WTC11 (cell line): ENCODE results near the gene ARL6. TPM values are rescaled to one million over a fixed set of nuclear protein-coding genes. Genes with fewer than 3 reads are reported as not detected.

Experiments used
- ATAC-seq: fragments of 200-7000 bp; cut with Tn5 transposase; 2 replicates; pipeline ENCODE4 v1.10.0; 2021; ENCODE audit warnings: mild to moderate bottlenecking, moderate library complexity
- CTCF ChIA-PET: fragments of 300-600 bp; sonication (Branson Sonifier 250); formaldehyde crosslinking; loops from one replicate; lab custom pipeline; 2021; ENCODE audit warnings: antibody characterized with exemption; lab: Charles Lee
- POLR2A ChIA-PET: fragments of 350-600 bp; sonication (Branson Sonifier 250); formaldehyde crosslinking; loops from one replicate; lab custom pipeline; 2021; ENCODE audit warnings: antibody characterized with exemption; lab: Charles Lee
- DNase-seq: peaks from one replicate; pipeline ENCODE4 v3.0.0; 2021; ENCODE audit warnings: low spot score
- H3K27ac Mint-ChIP-seq: 2 replicates; pipeline ENCODE4 v1.8.0; 2021; ENCODE audit warnings: mixed read lengths
- H3K27me3 Mint-ChIP-seq: 2 replicates; pipeline ENCODE4 v1.8.0; 2021; ENCODE audit warnings: low read depth, mild to moderate bottlenecking, moderate library complexity, mixed read lengths
- H3K36me3 Mint-ChIP-seq: 2 replicates; pipeline ENCODE4 v1.8.0; 2021; ENCODE audit warnings: mixed read lengths
- H3K4me1 Mint-ChIP-seq: 2 replicates; pipeline ENCODE4 v1.8.0; 2022; ENCODE audit warnings: mixed read lengths
- H3K4me3 Mint-ChIP-seq: 2 replicates; pipeline ENCODE4 v1.8.0; 2021; ENCODE audit warnings: mild to moderate bottlenecking, moderate library complexity, mixed read lengths
- H3K9me3 Mint-ChIP-seq: 2 replicates; pipeline ENCODE4 v1.8.0; 2021; ENCODE audit warnings: mixed read lengths
- EMX1 ChIP-seq: fragments of 250-450 bp; sonication (Bioruptor Pico); IDR thresholded peaks from 2 replicates; pipeline ENCODE4 v1.8.0; 2021; ENCODE audit warnings: mild to moderate bottlenecking
- ETV6 ChIP-seq: sonication (generic); formaldehyde crosslinking; IDR thresholded peaks from 2 replicates; pipeline ENCODE4 v1.8.1; 2022; ENCODE audit warnings: mild to moderate bottlenecking, missing genetic modification reagents
- FOXK1 ChIP-seq: sonication (generic); formaldehyde crosslinking; IDR thresholded peaks from 2 replicates; pipeline ENCODE4 v1.8.0; 2022; ENCODE audit warnings: mild to moderate bottlenecking, moderate library complexity, missing genetic modification reagents
- HMGA2 ChIP-seq: fragments of 250-450 bp; sonication (Bioruptor Pico); IDR thresholded peaks from 2 replicates; pipeline ENCODE4 v1.4.0; 2021; ENCODE audit warnings: mild to moderate bottlenecking, moderate library complexity
- JAZF1 ChIP-seq: fragments of 250-450 bp; sonication (Bioruptor Pico); IDR thresholded peaks from 2 replicates; pipeline ENCODE4 v1.9.0; 2021; ENCODE audit warnings: moderate library complexity, mild to moderate bottlenecking, inconsistent platforms
- JUN ChIP-seq: sonication (generic); formaldehyde crosslinking; IDR thresholded peaks from 2 replicates; pipeline ENCODE4 v1.8.0; 2023; ENCODE audit warnings: mild to moderate bottlenecking, missing genetic modification reagents
- MYBL2 ChIP-seq: sonication (generic); formaldehyde crosslinking; IDR thresholded peaks from 2 replicates; pipeline ENCODE4 v1.8.1; 2023; ENCODE audit warnings: mild to moderate bottlenecking, moderate library complexity, missing genetic modification reagents
- NFE2L1 ChIP-seq: sonication (generic); formaldehyde crosslinking; IDR thresholded peaks from 2 replicates; pipeline ENCODE4 v1.8.1; 2023; ENCODE audit warnings: missing genetic modification reagents
- NFYB ChIP-seq: sonication (generic); formaldehyde crosslinking; conservative IDR thresholded peaks from 2 replicates; pipeline ENCODE4 v1.8.0; 2022; ENCODE audit warnings: low read depth, missing genetic modification reagents
- SMAD3 ChIP-seq: sonication (generic); formaldehyde crosslinking; IDR thresholded peaks from 2 replicates; pipeline ENCODE4 v1.8.0; 2022; ENCODE audit warnings: missing genetic modification reagents, mild to moderate bottlenecking, borderline replicate concordance
- SMAD4 ChIP-seq: sonication (generic); formaldehyde crosslinking; IDR thresholded peaks from 2 replicates; pipeline ENCODE4 v1.8.0; 2022; ENCODE audit warnings: mild to moderate bottlenecking, missing genetic modification reagents
- TCF7 ChIP-seq: sonication (generic); formaldehyde crosslinking; IDR thresholded peaks from 2 replicates; pipeline ENCODE4 v1.8.0; 2022; ENCODE audit warnings: mild to moderate bottlenecking, low read depth, missing genetic modification reagents, moderate library complexity
- ZNF396 ChIP-seq: fragments of 250-450 bp; sonication (Bioruptor Pico); IDR thresholded peaks from 2 replicates; pipeline ENCODE4 v1.8.0; 2021; ENCODE audit warnings: mild to moderate bottlenecking, moderate library complexity, borderline replicate concordance
- total RNA-seq: library from RNA; stranded (reverse); gene quantifications from 3 replicates; pipeline ENCODE4 v1.2.3, GENCODE V29; 2021
- TF ChIP-seq, protein P1 (sequence below): sonication (generic); formaldehyde crosslinking; IDR thresholded peaks from 2 replicates; pipeline ENCODE4 v1.8.0; 2022; ENCODE audit warnings: mild to moderate bottlenecking, missing genetic modification reagents
- TF ChIP-seq, protein P2 (sequence below): fragments of 250-450 bp; sonication (Bioruptor Pico); IDR thresholded peaks from 2 replicates; pipeline ENCODE4 v1.9.0; 2021; ENCODE audit warnings: moderate library complexity, mild to moderate bottlenecking, inconsistent platforms, borderline replicate concordance
- TF ChIP-seq, protein P3 (sequence below): fragments of 200-600 bp; IDR thresholded peaks from 2 replicates; pipeline ENCODE4 v1.8.0; 2022; ENCODE audit warnings: antibody characterized with exemption
- TF ChIP-seq, protein P4 (sequence below): sonication (generic); formaldehyde crosslinking; IDR thresholded peaks from 2 replicates; pipeline ENCODE4 v1.8.1; 2022; ENCODE audit warnings: low read depth, missing genetic modification reagents, borderline replicate concordance
- TF ChIP-seq, protein P5 (sequence below): sonication (generic); formaldehyde crosslinking; IDR thresholded peaks from 2 replicates; pipeline ENCODE4 v1.8.1; 2023; ENCODE audit warnings: mild to moderate bottlenecking, missing genetic modification reagents
- TF ChIP-seq, protein P6 (sequence below): sonication (generic); formaldehyde crosslinking; IDR thresholded peaks from 2 replicates; pipeline ENCODE4 v1.8.1; 2023; ENCODE audit warnings: mild to moderate bottlenecking, missing genetic modification reagents, borderline replicate concordance

Gene ARL6
- total RNA-seq, 1 experiment from 2014 or later: 6.8 TPM

DNA sequence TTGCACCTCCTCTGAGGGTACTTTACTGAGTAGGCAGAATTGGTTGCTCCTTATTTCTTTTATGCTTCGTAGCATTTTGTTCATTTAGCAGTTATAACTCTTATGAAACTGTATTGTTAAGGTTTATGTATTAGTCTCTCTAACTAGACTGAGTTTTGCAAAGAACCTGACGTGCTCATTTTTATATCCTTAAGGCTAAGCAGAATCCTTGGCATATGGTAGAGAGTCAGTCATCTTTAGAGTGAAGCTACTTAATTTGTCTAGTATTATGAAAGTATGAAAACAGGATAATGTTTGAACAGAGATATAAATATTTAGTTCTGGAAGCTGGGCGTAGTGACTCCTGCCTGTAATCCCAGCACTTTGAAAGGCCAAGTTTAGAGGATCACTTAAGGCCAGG, 77.4 kb downstream of the ARL6 start:
- Mint-ChIP-seq H3K9me3 (no peaks in the 10 kb centered on the region), H3K4me3 (no peak overlapping the region), H3K4me1 (peaks cover 36% of the 10 kb centered on the region), H3K27me3 (no peaks in the 10 kb centered on the region), H3K36me3 (no peaks in the 10 kb centered on the region), H3K27ac (no peak overlapping the region)
- no peak for TF ChIP-seq JAZF1 (CRISPR knock-in tag)
- TF ChIP-seq, protein P1, sequence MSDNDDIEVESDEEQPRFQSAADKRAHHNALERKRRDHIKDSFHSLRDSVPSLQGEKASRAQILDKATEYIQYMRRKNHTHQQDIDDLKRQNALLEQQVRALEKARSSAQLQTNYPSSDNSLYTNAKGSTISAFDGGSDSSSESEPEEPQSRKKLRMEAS (CRISPR knock-in tag): no peak
- no peak for TF ChIP-seq MYBL2 (CRISPR knock-in tag)
- TF ChIP-seq NFE2L1 (CRISPR knock-in tag): no peak
- TF ChIP-seq NFYB (CRISPR knock-in tag): no peak
- TF ChIP-seq ETV6 (CRISPR knock-in tag): no peak
- TF ChIP-seq SMAD3 (CRISPR knock-in tag): no peak
- TF ChIP-seq SMAD4 (CRISPR knock-in tag): no peak
- TF ChIP-seq, protein P2, sequence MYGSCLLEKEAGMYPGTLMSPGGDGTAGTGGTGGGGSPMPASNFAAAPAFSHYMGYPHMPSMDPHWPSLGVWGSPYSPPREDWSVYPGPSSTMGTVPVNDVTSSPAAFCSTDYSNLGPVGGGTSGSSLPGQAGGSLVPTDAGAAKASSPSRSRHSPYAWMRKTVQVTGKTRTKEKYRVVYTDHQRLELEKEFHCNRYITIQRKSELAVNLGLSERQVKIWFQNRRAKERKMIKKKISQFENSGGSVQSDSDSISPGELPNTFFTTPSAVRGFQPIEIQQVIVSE (CRISPR knock-in tag): no peak
- no peak for TF ChIP-seq TCF7 (CRISPR knock-in tag)
- TF ChIP-seq, protein P3, sequence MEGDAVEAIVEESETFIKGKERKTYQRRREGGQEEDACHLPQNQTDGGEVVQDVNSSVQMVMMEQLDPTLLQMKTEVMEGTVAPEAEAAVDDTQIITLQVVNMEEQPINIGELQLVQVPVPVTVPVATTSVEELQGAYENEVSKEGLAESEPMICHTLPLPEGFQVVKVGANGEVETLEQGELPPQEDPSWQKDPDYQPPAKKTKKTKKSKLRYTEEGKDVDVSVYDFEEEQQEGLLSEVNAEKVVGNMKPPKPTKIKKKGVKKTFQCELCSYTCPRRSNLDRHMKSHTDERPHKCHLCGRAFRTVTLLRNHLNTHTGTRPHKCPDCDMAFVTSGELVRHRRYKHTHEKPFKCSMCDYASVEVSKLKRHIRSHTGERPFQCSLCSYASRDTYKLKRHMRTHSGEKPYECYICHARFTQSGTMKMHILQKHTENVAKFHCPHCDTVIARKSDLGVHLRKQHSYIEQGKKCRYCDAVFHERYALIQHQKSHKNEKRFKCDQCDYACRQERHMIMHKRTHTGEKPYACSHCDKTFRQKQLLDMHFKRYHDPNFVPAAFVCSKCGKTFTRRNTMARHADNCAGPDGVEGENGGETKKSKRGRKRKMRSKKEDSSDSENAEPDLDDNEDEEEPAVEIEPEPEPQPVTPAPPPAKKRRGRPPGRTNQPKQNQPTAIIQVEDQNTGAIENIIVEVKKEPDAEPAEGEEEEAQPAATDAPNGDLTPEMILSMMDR: no peak
- TF ChIP-seq, protein P4, sequence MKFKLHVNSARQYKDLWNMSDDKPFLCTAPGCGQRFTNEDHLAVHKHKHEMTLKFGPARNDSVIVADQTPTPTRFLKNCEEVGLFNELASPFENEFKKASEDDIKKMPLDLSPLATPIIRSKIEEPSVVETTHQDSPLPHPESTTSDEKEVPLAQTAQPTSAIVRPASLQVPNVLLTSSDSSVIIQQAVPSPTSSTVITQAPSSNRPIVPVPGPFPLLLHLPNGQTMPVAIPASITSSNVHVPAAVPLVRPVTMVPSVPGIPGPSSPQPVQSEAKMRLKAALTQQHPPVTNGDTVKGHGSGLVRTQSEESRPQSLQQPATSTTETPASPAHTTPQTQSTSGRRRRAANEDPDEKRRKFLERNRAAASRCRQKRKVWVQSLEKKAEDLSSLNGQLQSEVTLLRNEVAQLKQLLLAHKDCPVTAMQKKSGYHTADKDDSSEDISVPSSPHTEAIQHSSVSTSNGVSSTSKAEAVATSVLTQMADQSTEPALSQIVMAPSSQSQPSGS (CRISPR knock-in tag): no peak
- no peak for TF ChIP-seq ZNF396 (CRISPR knock-in tag)
- TF ChIP-seq FOXK1 (CRISPR knock-in tag): no peak
- no peak for TF ChIP-seq HMGA2 (CRISPR knock-in tag)
- TF ChIP-seq, protein P5, sequence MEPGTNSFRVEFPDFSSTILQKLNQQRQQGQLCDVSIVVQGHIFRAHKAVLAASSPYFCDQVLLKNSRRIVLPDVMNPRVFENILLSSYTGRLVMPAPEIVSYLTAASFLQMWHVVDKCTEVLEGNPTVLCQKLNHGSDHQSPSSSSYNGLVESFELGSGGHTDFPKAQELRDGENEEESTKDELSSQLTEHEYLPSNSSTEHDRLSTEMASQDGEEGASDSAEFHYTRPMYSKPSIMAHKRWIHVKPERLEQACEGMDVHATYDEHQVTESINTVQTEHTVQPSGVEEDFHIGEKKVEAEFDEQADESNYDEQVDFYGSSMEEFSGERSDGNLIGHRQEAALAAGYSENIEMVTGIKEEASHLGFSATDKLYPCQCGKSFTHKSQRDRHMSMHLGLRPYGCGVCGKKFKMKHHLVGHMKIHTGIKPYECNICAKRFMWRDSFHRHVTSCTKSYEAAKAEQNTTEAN (CRISPR knock-in tag): no peak
- TF ChIP-seq, protein P6, sequence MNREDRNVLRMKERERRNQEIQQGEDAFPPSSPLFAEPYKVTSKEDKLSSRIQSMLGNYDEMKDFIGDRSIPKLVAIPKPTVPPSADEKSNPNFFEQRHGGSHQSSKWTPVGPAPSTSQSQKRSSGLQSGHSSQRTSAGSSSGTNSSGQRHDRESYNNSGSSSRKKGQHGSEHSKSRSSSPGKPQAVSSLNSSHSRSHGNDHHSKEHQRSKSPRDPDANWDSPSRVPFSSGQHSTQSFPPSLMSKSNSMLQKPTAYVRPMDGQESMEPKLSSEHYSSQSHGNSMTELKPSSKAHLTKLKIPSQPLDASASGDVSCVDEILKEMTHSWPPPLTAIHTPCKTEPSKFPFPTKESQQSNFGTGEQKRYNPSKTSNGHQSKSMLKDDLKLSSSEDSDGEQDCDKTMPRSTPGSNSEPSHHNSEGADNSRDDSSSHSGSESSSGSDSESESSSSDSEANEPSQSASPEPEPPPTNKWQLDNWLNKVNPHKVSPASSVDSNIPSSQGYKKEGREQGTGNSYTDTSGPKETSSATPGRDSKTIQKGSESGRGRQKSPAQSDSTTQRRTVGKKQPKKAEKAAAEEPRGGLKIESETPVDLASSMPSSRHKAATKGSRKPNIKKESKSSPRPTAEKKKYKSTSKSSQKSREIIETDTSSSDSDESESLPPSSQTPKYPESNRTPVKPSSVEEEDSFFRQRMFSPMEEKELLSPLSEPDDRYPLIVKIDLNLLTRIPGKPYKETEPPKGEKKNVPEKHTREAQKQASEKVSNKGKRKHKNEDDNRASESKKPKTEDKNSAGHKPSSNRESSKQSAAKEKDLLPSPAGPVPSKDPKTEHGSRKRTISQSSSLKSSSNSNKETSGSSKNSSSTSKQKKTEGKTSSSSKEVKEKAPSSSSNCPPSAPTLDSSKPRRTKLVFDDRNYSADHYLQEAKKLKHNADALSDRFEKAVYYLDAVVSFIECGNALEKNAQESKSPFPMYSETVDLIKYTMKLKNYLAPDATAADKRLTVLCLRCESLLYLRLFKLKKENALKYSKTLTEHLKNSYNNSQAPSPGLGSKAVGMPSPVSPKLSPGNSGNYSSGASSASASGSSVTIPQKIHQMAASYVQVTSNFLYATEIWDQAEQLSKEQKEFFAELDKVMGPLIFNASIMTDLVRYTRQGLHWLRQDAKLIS (CRISPR knock-in tag): no peak
- no peak for TF ChIP-seq EMX1
- no peak for TF ChIP-seq JUN
- DNase-seq (no peak), ATAC-seq (no peak)
- POLR2A ChIA-PET: no interaction called here
- CTCF ChIA-PET: no interaction called here
